Measurements from ENCODE around the gene SERPINE1.
"Not testable (repeated sequence)": the region's sequence is repeated elsewhere in the genome, so short reads cannot be mapped to it uniquely, and the experiment has no call there.

Gene SERPINE1

GRCh38 chr7:101103701-101104100 lies 23.2 kb upstream of the SERPINE1 start:
- not testable (repeated sequence) for DNase-seq

GRCh38 chr7:101104193-101104713 lies 22.7 kb upstream of the SERPINE1 start:
- no peak for DNase-seq

- DNase-seq, result no peak
Measured at GRCh38 chr7:101104799-101105198, 22.1 kb upstream of the SERPINE1 start.

GRCh38 chr7:101105248-101105647 lies 21.7 kb upstream of the SERPINE1 start:
- DNase-seq, result not testable (repeated sequence)

GRCh38 chr7:101106386-101106785 lies 20.5 kb upstream of the SERPINE1 start:
- DNase-seq, result no peak

- DNase-seq, result no peak
Measured at GRCh38 chr7:101108330-101108857, 18.5 kb upstream of the SERPINE1 start.

- no peak for DNase-seq
Measured at GRCh38 chr7:101108961-101109360, 17.9 kb upstream of the SERPINE1 start.

GRCh38 chr7:101109368-101109767 lies 17.5 kb upstream of the SERPINE1 start:
- DNase-seq, result no peak

GRCh38 chr7:101111261-101111660 lies 15.6 kb upstream of the SERPINE1 start:
- no peak for DNase-seq

- DNase-seq, result no peak
Measured at GRCh38 chr7:101112233-101112632, 14.7 kb upstream of the SERPINE1 start.

GRCh38 chr7:101113140-101113539 lies 13.8 kb upstream of the SERPINE1 start:
- DNase-seq, result not testable (repeated sequence)

- DNase-seq, result no peak
Measured at GRCh38 chr7:101113836-101114235, 13.1 kb upstream of the SERPINE1 start.

GRCh38 chr7:101114492-101114891 lies 12.4 kb upstream of the SERPINE1 start:
- DNase-seq, result no peak

GRCh38 chr7:101115215-101115614 lies 11.7 kb upstream of the SERPINE1 start:
- DNase-seq, result no peak

- DNase-seq, result no peak
Measured at GRCh38 chr7:101116898-101117297, 10.0 kb upstream of the SERPINE1 start.

- no peak for DNase-seq
Measured at GRCh38 chr7:101118856-101119255, 8.0 kb upstream of the SERPINE1 start.

GRCh38 chr7:101119876-101120275 lies 7.0 kb upstream of the SERPINE1 start:
- no peak for DNase-seq

- DNase-seq, result no peak
Measured at GRCh38 chr7:101120315-101120714, 6.6 kb upstream of the SERPINE1 start.

- DNase-seq, result not testable (repeated sequence)
Measured at GRCh38 chr7:101121631-101121990, 5.3 kb upstream of the SERPINE1 start.

GRCh38 chr7:101121991-101122932 lies 4.6 kb upstream of the SERPINE1 start:
- no peak for DNase-seq

- DNase-seq, result no peak
Measured at GRCh38 chr7:101122933-101123702, 3.8 kb upstream of the SERPINE1 start.

GRCh38 chr7:101123703-101124068 lies 3.2 kb upstream of the SERPINE1 start:
- DNase-seq, result no peak

GRCh38 chr7:101124376-101125056 lies 2.4 kb upstream of the SERPINE1 start:
- peak; percentile 54 for DNase-seq

Measured in RPMI8226 (cell line).